Adipose tissue (tissue), 3 donors: ENCODE measurements around the gene CDKAL1. TPM values are rescaled to one million over a fixed set of nuclear protein-coding genes. Genes with fewer than 3 reads are reported as not detected.
"Not testable (repeated sequence)": the region's sequence is repeated elsewhere in the genome, so short reads cannot be mapped to it uniquely, and the experiment has no call there.

Experiments used
- H3K27ac ChIP-seq: one replicate; pipeline ENCODE4 v1.5.1; 2013; ENCODE audit warnings: low read depth, low read length
- WGBS, 3 donors: extraction: QIAGEN DNeasy Blood & Tissue Kit; methylation state at CpG; one replicate each; pipeline ENCODE4 v1.1.7; 2013; 5-methylcytosine and 5-hydroxymethylcytosine counted together
- polyA plus RNA-seq, 3 donors: library from polyadenylated mRNA; stranded (reverse); fragments of 200-250 nt; gene quantifications; one replicate each; pipeline ENCODE4 v1.2.3, GENCODE V29; 2013
- donor health status: healthy with polysubstance abuse.
- donor health status: Bipolar disorder and iron deficiency.
- donor health status: healthy.

Gene CDKAL1
- polyA plus RNA-seq, 3 donors = 2.9 to 6.0 (median 3.6) TPM

DNA sequence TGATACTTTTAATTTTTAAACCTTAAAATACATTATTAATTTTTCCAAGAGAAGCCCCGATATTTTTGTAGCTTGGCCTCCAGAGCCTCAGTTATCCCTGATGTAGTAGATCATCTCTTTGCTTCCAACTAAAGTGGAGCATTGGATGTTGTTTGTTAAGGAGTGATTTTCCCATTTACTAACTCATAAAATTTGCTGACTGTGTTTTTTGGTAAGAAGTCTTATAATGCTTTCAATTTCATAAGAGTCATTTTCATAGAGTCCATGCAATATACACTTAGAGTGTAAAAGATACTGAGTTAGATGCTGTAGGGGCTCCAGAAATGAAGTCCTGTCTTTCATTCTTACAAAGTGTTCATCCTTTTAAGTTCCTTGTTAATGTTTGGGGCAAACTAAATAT, 46.8 kb downstream of the CDKAL1 start:
- WGBS, 3 donors = 93 to 100% (median 94%) methylated on average over 1 of the region's 1 CpG

DNA sequence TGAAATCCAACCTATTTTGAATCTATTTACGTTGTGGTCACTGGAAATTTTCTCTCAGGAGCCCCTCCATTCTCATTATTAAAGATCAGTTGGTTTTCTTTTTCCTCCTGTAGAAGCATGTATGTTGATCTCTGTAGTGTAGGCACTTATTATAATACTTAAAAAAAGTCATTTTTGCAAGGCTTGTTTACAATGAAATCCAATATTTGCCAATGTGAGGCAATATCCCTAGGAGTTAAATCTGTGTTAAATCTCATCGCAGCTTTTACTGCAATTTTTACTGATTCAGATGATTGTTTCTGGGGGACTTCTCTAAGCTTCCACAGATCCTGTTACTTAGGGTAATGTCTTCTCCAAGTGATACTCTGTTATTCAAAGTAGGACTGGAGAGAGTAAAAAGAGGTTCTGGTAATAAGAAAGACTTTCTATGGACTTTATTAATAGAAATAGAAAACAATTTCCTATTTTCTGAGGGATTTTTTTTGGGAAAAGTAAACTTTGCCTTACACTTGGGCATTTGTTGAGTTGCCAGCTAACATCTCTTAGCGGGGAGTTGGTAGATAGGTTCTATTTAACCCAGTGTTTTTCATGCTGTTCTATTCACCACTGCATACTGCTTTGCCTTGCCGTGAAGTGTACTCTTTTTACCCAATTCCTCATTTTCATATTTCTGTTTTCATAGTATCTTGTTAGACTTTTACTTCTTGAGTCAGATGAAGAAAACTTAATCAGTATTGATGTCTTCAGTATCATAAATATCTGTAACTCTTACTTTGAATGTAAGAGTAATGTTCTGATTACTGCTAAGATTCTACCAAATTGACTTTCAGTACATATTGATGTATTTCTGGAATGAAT, 48.6 kb downstream of the CDKAL1 start:
- no peak overlapping the region for H3K27ac ChIP-seq
- WGBS, 3 donors = 85 to 96% (median 90%) methylated on average over 4 of the region's 4 CpGs

More for the DNA sequence above, 46.8 kb downstream of the CDKAL1 start:
- no peak overlapping the region for H3K27ac ChIP-seq

DNA sequence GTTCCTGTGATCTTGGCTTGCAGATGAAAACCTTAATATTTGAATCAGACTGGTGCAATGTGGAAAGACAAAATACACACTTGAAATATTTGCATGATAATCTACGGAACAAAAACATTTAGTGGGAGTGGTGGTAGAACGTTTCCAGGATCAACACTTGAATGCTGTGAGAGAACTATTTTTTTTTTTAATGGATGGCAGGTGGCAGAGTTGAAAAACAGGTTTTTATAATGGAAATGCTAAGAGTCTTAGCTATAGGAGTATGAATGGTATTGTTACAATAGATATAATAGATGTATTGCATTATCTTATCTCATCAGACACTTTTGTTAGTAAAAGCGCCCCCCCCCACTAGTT, 49.2 kb downstream of the CDKAL1 start:
- WGBS, 3 donors = 45 to 70% (median 60%) methylated on average over 3 of the region's 3 CpGs
- H3K27ac ChIP-seq = no peak overlapping the region

DNA sequence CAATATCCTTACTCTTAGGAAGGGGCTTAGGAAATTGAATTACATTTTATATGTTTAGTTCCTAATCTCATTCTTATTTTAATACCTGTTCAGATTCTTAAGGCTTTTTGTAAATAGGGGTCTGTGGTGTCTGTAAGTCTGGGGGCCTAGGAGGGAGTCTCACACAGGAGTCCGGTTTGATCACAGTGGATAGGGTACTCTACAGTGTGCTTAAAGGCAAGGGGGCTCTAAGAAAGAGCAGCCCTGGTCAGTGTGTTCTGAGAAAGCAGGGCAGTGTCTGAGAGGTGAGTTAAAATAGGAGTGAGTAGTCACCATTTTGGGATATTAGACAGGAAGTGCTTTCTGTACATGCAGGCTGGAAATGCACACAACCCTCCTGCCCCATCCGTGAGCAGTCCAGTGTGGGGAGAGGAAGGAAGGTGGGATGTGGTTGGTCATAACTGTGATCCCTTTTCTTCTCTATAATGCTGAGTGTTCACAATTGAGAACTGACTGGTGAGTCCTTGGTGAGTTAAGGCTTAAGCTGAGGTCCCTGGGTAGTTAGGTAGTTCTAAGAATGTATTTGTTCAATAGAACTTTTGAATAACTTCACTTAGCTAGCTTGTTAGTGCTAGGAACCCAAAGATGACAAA, 50.0 kb downstream of the CDKAL1 start:
- no peak overlapping the region for H3K27ac ChIP-seq
- WGBS, 3 donors = 74 to 93% (median 76%) methylated on average over 2 of the region's 2 CpGs

DNA sequence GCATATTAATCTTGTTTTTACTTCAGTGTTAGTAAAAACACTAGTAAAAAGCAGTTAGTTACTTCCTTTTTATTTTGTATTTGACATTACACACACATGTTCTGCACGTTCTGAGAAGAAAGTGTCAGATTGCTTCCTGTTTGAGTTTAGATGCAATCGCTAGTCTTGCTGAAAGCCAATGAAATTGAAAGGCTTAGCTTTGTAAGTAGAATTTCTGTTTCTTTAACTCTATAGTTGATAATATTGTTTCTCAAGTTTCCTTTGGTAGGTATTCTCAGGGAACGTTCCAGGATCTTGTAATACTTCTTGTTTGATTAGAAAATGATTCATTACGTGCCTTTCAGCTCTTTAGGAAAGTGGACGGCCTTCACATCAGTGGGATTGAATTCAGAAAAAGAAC, 55.0 kb downstream of the CDKAL1 start:
- H3K27ac ChIP-seq = no peak overlapping the region
- 13 to 37% (median 37%) methylated on average over 5 of the region's 5 CpGs for whole genome bisulfite sequencing, 3 donors

DNA sequence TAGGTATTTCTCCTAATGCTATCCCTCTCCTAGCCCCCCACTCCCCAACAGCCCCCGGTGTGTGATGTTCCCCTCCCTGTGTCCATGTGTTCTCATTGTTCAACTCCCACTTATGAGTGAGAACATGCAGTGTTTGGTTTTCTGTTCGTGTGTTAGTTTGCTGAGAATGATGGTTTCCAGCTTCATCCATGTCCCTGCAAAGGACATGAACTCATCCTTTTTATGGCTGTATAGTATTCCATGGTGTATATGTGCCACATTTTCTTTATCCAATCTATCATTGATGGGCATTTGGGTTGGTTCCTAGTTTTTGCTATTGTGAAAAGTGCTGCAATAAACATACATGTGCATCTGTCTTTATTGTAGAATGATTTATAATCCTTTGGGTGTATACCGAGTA, 56.2 kb downstream of the CDKAL1 start:
- H3K27ac ChIP-seq = not testable (repeated sequence)
- 93 to 98% (median 97%) methylated on average over 3 of the region's 3 CpGs for WGBS, 3 donors

DNA sequence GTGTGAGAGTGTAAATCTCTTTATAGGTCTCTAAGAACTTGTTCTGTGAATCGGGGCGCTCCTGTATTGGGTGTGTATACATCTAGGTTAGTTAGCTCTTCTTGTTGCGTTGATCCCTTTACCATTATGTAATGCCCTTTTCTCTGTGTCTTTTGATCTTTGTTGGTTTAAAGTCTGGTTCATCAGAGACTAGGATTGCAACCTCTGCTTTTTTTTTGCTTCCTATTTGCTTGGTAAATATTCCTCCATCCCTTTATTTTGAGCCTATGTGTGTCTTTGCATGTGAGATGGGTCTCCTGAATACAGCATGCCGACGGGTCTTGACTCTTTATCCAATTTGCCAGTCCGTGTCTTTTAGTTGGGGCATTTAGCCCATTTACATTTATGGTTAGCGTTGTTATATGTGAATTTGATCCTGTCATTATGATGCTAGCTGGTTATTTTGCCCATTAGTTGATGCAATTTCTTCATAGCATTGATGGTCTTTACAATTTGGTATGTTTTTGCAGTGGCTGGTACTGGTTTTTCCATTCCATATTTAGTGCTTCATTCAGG, 60.1 kb downstream of the CDKAL1 start:
- not testable (repeated sequence) for H3K27ac ChIP-seq
- WGBS, 3 donors = 83 to 94% (median 86%) methylated on average over 7 of the region's 7 CpGs

DNA sequence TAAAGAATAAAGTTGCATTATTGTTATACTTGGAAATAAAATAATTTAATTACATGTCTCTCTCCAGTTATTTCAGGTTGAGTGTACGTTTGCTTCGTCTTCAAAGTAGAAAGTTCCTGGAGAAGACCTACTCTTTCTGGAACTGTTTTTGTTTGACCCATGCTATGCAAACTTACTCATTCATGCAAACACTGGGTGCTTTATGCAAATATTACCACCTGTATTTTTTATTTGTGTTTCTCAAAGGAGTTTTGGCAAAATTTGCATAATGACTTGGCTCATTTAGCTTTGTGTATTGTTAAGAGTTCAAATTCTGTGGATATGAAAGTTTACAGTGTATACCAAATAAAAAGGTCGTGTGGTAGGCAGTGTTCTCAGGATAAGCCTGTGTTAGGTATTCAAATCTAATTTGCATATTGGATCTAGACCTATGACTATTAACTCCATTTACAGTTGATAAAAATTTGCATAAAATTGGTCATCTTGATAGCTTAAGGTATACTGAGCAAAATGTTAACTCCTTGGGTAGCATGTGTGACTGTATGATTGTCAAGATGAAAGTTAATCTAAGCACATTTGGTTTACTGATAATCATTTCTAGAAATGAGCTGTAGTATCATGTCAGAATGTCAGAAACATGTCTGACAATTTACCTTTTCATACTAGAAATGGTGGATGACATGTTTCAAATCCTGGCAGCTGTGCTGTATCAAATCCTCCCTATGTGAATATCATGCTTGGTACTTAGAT, 65.2 kb downstream of the CDKAL1 start:
- 30 to 92% (median 51%) methylated on average over 3 of the region's 3 CpGs for WGBS, 3 donors

DNA sequence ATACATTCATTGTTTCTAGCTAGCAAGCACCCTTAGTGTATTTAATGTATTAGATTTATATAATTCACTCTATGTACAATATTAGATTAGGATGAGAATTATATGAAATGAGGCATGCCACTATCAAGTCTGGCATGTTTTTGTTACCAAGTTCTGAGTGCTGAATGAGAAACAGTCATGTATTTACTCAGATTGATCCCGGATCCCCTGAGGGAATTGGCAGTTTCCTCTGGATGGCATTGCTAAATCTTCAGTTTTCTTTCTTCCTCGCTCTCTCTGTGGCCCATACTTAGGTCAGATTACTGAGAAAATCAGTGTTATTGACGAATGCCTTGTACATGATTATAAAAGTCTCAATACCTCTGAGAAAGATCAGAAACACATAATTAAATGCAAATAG, 66.6 kb downstream of the CDKAL1 start:
- H3K27ac ChIP-seq = no peak overlapping the region
- 90 to 93% (median 92%) methylated on average over 3 of the region's 3 CpGs for WGBS, 3 donors

More for the DNA sequence above, 65.2 kb downstream of the CDKAL1 start:
- H3K27ac ChIP-seq = no peak overlapping the region

DNA sequence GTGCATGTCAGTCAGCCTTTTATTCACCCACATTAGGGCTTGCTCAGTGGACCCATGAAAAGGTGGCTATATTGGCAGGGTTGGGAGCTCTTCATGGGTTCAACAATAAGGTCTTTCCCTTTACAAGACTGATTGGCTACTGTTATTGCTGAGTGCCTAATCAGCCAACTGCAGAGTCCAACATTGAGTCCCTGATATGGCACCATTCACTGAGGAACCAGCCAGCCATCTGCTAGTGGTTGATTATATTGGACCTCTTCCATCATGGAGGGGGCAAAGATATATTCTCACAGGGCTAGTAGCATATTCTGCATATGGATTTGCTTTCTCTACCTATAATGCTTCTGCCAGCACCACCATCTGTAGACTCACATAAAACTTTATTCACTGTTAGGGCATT, 69.9 kb downstream of the CDKAL1 start:
- no peak overlapping the region for H3K27ac ChIP-seq

DNA sequence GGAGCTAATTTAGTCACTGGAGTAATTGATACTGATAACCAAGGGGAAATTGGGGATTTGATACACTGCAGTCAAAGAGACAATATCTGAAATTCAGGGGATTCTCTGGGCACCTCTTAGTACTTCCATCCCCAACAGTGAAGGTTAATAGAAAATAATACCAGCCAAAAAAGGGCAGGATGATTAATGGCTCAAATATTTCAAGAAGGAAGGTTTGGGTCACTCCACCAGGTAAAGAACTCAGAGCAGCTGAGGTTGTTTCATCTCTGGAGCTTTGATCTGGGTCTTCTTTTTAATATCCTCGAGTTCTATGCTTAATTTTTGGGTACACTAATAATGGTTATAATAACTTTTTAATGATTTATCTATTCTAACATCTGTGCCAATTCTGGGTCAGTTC, 70.8 kb downstream of the CDKAL1 start:
- WGBS, 3 donors = 72 to 82% (median 75%) methylated on average over 1 of the region's 1 CpG

DNA sequence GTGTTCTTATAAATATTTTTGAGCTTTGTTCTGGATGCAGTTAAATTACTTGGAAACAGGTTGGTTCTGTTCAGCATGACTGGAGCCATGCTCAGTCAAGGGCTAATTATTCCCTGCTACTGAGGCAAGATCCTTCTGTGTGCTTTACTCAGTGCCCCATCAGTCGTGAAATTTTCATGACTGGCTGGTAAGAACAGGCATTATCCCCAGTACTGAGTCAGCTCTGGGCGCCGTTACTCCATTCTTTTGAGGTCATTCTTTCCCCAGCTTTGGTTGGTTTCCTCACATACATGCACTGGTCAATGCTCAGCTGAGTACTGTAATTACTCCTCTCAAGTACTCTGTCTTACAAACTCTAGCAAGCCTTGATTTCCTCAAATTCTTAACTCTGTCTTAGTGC, 71.3 kb downstream of the CDKAL1 start:
- 78 to 96% (median 94%) methylated on average over 3 of the region's 3 CpGs for WGBS, 3 donors
- H3K27ac ChIP-seq = no peak overlapping the region

More for the DNA sequence above, 70.8 kb downstream of the CDKAL1 start:
- no peak overlapping the region for H3K27ac ChIP-seq

DNA sequence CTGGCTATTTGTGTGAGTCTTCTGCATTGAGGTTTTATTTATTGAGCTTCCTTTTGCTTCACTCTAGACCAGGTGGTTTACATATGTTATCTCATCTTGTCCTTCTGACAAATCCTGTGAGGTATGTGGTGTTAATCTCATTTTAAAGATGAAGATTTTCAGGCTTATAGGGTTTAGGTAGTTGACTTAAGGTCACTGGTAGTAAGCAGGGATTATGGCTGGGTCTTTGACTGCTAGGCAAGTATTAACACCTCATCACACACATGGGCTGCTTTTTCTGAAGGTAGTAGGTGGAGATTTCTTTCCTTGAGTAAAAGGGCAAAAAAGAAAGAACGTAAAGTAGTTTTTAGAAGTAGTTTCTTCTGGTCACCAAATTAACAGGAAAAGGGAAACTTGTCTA, 72.6 kb downstream of the CDKAL1 start:
- no peak overlapping the region for H3K27ac ChIP-seq
- 89 to 100% (median 90%) methylated on average over 1 of the region's 1 CpG for WGBS, 3 donors

DNA sequence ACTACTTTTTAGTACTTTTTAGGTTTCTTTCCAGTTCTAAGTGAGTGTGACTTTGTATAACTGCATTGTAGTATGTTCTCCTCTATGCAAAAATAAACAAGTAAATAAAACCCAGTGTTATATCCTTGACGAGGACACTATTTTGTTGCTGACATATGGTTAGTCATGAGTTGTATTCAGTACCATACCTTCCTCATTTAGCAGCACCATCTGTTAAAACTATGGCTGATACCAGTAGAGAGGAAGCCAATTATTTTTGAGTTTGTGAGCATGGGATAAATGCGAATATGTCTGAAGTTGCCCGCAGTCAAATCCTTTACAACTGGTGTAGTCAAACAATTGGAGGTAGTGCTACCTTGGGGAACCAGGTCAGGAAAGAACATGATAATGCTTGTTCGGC, 74.1 kb downstream of the CDKAL1 start:
- WGBS, 3 donors = 93 to 97% (median 96%) methylated on average over 4 of the region's 4 CpGs
- H3K27ac ChIP-seq = no peak overlapping the region

DNA sequence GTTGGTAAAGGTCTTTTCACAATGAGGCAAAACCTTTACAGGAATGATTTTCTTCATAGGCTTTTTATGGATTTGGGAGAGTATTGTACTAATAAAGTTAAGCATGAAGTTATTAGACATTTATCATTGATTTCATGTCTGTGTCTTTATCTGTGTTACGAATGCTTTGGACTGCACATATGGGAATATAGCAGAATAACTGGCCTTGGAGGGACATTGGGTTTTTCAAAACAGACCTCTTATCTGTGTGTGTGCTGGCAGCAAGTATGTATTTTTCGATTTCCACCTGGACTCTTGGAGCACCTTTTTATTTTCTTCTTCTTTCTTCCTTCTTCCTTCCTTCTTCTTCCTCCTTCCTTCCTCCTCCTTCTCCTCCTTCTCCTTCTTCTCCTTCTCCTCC, 74.6 kb downstream of the CDKAL1 start:
- no peak overlapping the region for H3K27ac ChIP-seq
- WGBS, 3 donors = 20 to 97% (median 93%) methylated on average over 2 of the region's 2 CpGs

DNA sequence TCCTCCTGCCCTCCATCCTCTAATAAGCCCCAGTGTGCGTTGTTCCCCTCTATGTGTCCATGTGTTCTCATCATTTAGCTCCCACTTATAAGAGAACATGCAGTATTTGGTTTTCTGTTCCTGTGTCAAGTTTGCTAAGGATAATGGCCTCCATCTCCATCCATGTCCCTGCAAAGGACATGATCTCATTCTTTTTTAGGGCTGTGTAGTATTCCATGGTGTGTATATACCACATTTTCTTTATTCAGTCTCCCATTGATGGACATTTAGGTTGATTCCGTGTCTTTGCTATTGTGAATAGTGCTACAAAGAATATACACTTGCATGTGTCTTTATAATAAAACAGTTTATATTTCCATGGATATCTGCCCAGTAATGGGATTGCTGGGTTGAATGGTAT, 75.7 kb downstream of the CDKAL1 start:
- 97 to 99% (median 97%) methylated on average over 2 of the region's 2 CpGs for WGBS, 3 donors
- H3K27ac ChIP-seq = not testable (repeated sequence)

DNA sequence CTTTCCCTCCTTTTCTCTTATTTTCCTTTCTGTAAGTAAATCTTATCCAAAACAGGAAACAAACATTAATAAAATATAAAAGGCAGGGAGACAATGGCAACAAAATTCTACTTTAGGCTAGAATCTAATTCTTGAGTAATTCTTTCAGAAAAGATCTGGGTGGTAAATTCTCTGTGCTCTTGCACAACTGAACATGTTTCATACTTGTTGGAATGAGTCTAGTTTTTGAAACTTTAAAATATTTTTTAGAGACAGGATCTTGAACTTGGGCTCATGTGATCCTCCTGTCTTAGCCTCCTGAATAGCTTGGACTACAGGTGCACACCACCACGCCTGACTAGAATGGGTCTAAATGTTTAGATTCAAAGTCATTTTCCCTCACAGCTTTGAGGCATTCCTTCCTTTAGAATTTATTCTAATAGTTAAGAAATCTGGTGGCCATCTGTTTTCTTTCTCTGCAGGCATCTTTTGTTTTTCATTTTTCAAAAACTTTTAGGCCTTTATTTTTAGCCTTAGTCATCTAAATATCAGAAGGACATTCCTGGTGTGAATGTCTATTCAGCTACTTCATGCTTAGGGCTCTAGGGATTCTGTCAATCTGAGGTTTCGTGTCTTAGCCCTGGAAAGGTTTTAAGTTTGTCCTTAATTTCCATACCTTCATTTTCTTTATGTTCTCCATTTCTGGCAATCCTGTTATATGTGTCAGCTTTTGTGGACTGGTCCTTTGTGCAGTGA, 76.5 kb downstream of the CDKAL1 start:
- H3K27ac ChIP-seq = no peak overlapping the region
- whole genome bisulfite sequencing, 3 donors = 74 to 98% (median 88%) methylated on average over 2 of the region's 2 CpGs

DNA sequence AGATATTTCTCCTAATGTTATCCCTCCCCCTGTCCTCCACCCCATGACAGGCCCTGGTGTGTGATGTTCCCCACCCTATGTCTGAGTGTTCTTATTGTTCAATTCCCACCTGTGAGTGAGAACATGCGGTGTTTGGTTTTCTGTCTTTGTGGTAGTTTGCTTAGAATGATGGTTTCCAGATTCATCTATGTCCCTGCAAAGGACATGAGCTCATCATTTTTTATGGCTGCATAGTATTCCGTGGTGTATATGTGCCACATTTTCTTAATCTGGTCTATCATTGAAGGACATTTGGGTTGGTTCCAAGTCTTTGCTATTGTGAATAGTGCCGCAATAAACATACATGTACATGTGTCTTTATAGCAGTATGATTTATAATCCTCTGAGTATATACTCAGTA, 83.3 kb downstream of the CDKAL1 start:
- H3K27ac ChIP-seq = not testable (repeated sequence)
- WGBS, 3 donors = 83 to 98% (median 96%) methylated on average over 3 of the region's 3 CpGs
